Epidermal melanocyte (primary cell): ENCODE results near the gene KRT15.

Source experiments
- DNase-seq: peaks from one replicate; pipeline ENCODE4 v3.0.0; 2011; ENCODE audit warnings: low spot score; ENCODE audit not compliant: insufficient read length

KRT15 gene

GRCh38 chr17:41518789-41519449 lies at the start of gene KRT15:
Gene KRT15, minus strand, starts transcription at chr17:41518890. Its CDS starts 63 bp downstream, at chr17:41518827.
- DNase-seq = no peak

- no peak for DNase-seq
These were observed 48.6 kb upstream of the KRT15 start for GRCh38 chr17:41567317-41567716.

DNA sequence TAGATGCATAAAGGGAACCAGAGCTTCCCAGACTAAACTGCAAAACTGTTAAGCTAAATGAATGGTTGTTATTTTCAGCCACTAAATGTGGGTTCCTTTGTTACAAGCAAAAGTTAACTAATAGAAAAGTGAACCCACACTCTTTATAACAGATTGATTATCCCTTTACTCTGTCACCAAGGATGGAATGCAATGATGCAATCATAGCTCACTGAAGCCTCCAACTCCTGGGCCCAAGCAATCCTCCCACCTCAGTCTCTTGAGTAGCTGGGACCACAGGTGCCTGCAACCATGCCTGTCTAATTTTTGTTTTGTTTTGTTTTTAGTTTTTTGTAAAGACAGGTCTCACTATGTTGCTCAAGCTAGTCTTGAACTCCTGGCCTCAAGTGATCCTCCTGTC lies 46.6 kb upstream of the KRT15 start:
- no peak for DNase-seq

DNA sequence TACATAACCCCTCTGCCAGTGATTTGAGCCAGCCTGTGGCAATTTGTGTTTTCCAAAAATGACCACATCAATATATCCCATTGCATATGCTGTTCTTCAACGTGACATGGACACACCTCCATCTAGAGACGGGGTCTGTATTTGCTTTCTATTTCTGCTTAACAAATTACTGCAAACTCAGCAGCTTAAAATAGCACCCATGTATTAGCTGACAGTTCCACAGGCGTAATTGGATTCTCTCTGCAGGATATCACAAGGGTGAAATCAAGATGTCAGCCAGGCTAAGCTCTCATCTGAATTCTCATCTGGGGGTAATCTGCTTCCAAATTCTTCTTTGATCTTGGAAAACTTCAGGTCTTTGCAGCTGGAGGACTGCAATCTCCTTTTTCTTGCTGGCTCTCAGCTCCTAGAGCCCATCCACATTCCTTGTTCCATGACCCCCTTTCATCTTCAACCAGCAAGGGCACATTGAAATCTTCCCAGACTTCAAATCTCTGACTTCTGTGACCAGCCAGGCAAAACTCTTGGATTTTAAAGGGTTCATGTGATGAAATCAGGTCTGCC lies 45.0 kb upstream of the KRT15 start:
- no peak for DNase-seq

DNA sequence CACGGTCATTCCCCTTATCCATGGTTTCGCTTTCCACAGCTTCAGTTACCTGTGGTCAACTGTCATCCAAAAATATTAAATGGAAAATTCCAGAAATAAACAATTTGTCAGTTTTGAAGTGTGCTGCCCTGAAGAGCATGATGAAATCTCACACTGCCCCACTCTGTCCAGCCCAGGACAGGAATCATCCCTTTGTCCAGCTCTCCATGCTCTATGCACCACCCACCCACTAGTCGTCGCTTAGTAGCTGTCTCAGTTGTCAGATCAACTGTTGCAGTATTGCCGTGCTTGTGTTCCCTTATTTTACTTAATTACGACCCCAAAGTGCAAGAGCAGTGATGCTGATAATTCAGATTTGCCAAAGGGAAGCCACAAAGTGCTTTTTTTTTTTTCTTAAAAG lies 42.9 kb upstream of the KRT15 start:
- DNase-seq = no peak

DNA sequence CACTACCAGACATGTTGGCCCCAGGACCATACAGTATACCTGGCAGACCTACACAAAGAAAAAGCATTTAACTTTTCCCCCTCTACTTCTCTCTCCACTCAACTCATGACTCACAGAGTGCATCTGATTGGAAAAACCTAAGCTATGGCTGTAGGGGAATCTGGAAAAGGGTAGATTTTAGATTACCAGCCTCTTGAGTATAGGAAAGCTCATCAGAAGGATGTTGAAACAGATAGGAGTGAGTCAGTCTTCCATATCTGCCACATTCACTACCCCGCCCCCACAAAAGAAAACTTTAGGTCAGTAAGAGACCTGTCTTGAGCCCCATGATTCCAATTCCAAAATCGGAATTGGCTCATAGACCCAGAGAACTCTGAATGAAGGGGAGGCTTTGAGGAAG lies 40.9 kb upstream of the KRT15 start:
- no peak for DNase-seq

DNA sequence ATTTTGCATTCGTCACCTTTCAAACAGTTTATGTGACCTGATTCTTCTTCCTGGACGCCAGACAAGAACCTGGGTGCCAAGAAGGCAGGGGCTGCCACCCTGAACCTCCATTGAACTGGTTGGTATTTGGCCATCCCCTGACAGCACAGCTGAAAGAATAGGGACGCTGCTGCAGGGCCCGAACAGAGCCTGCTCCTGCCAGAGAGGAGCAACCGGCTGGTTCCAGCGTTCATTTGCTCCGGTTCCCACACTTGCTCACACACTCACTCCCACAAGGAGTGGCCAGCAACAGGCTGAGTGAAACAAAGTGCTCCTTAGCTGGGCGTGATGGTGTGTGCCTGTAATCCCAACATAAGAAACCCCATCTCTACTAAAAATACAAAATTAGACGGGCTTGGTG lies 38.2 kb upstream of the KRT15 start:
- DNase-seq = no peak

DNA sequence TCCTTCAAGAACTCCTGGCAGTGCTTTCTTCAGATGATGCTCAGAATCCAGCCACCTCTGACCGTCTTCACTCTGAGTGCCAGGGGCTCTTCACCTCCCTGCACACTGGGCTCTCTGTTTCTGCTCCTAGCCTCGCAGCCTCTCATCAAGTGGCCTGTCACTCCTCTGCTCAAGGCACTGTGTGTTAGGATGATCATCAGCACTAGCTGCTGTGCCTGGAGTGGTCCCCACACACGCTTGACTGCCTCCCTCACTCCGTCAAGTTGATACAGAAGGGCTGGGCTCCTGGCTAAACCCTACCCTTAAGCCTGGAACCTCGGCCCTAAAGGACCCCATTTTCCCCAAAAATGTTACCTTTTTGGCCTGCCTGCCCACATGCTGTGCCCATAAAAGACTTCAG lies 37.6 kb upstream of the KRT15 start:
- no peak for DNase-seq

DNA sequence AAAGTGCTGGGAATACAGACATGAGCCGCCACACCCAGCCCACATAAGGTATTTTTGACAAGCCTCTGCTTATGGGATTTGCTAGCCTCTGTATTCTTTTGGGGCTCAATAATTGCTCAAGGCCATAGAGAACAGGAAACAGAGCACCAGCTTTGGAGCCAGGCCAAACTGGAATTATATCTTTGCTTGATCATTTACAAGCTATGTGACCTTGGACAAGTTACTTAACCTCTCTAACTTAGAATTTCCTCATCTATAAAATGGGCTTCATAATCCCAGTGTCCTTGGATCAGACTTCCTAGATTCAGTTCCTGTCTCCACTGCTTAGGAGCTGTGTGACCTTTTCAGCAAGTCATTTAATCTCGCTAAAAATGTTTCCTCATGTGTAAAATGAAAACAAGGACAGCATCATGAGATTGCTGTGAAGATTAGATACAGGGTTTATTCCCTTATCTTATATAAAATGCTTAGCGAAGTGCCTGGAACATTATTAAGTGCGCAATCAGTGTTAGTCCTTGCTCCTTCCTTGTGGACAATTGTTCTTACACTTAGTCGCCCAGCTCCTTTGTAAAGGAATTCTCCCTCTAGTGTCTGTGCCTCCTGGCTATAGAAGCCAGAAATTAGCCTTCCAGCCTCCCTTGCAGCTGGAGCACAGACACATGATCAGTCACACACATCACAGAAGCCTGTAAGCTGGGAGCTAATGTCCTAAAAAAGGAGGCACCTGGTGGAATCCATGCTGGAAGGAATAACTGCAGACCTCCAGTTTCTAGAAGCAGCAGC lies 36.6 kb upstream of the KRT15 start:
- no peak for DNase-seq

GRCh38 chr17:41553987-41554680 lies 35.4 kb upstream of the KRT15 start:
- DNase-seq = no peak

GRCh38 chr17:41553176-41553575 lies 34.5 kb upstream of the KRT15 start:
- no peak for DNase-seq

- DNase-seq = no peak
These were observed 33.8 kb upstream of the KRT15 start for GRCh38 chr17:41552455-41552854.

GRCh38 chr17:41551365-41551764 lies 32.7 kb upstream of the KRT15 start:
- DNase-seq = no peak

- DNase-seq = no peak
These were observed 30.9 kb upstream of the KRT15 start for GRCh38 chr17:41549596-41550039.

GRCh38 chr17:41548844-41549595 lies 30.3 kb upstream of the KRT15 start:
- peak; percentile 82 for DNase-seq

- DNase-seq = peak; percentile 47
These were observed 29.5 kb upstream of the KRT15 start for GRCh38 chr17:41547921-41548843.

DNA sequence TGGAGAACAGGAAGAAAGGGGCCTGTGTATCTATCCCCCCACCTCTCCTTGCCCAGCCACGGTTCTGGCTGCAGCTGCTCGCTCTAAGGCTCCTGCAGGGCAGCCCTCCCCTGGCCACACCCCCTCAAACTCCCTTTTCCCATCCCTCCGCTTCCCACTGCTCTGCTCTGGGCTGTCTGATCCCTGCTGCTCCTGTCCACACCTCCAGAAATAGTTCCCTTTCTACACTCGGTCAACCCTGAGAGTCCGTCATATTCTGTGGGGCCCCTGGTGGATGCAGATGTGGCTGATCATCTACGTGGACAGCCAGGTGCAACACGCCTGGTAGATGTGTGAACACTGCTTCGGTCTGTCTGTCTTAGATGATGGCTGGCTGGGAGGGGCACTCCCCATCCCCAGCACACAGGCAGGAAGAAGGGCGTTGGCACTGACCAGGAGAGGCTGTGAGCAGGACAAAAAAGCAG lies 28.7 kb upstream of the KRT15 start:
- DNase-seq = no peak

- DNase-seq = no peak
These were observed 28.1 kb upstream of the KRT15 start for GRCh38 chr17:41546819-41547218.

- DNase-seq = no peak
These were observed 27.2 kb upstream of the KRT15 start for GRCh38 chr17:41545829-41546410.

- no peak for DNase-seq
These were observed 26.2 kb upstream of the KRT15 start for GRCh38 chr17:41544935-41545334.
